H1 (cell line): ENCODE measurements around the gene KLHL21. TPM values are rescaled to one million over a fixed set of nuclear protein-coding genes. Genes with fewer than 3 reads are reported as not detected.

Source experiments
- CTCF ChIA-PET: fragments of 300-600 bp; sonication (Branson Sonifier 250); formaldehyde crosslinking; loops from one replicate; lab custom pipeline; 2021; ENCODE audit not compliant: partially characterized antibody; lab: Charles Lee
- POLR2A ChIA-PET: fragments of 300-600 bp; sonication (Branson Sonifier 250); formaldehyde crosslinking; loops from one replicate; lab custom pipeline; 2021; ENCODE audit warnings: inconsistent platforms; ENCODE audit not compliant: partially characterized antibody; lab: Charles Lee
- DNase-seq, 2 experiments: peaks; one replicate each; pipeline versions ENCODE4 v3.0.0 to v3.0.0-alpha.2; 2010 to 2022; ENCODE audit warnings: low spot score in 2 of 2, low read depth in 1 of 2, mixed read lengths in 1 of 2
- FAIRE-seq: peaks from 2 replicates; lab custom pipeline; 2011; peaks lifted over from hg19 to GRCh38; lab: Jason Lieb, UNC
- H2AFZ ChIP-seq: 2 replicates; pipeline ENCODE4 v1.8.1; 2012; ENCODE audit warnings: low read length, inconsistent platforms
- H2AK5ac ChIP-seq: 2 replicates; pipeline ENCODE4 v1.6.1; 2013; ENCODE audit warnings: low read depth, low read length
- H2BK120ac ChIP-seq: replicated peaks from 2 replicates; pipeline ENCODE3; 2013; ENCODE audit warnings: low read depth, low read length, inconsistent platforms
- H2BK12ac ChIP-seq: 2 replicates; pipeline ENCODE4 v1.6.1; 2013; ENCODE audit warnings: low read depth, low read length
- H2BK15ac ChIP-seq: 2 replicates; pipeline ENCODE4 v1.6.1; 2013; ENCODE audit warnings: low read length
- H2BK20ac ChIP-seq: 2 replicates; pipeline ENCODE4 v1.6.1; 2013; ENCODE audit warnings: low read length
- H2BK5ac ChIP-seq: 2 replicates; pipeline ENCODE4 v1.6.1; 2013; ENCODE audit warnings: low read depth, low read length
- H3K14ac ChIP-seq: 2 replicates; pipeline ENCODE4 v1.6.1; 2013; ENCODE audit warnings: inconsistent platforms; ENCODE audit not compliant: insufficient read length
- H3K18ac ChIP-seq: 2 replicates; pipeline ENCODE4 v1.6.1; 2013; ENCODE audit warnings: low read length; ENCODE audit errors: extremely low read depth
- H3K23ac ChIP-seq: 2 replicates; pipeline ENCODE4 v1.6.1; 2013; ENCODE audit warnings: inconsistent platforms; ENCODE audit not compliant: insufficient read length
- H3K23me2 ChIP-seq: 2 replicates; pipeline ENCODE4 v1.6.1; 2013; ENCODE audit warnings: low read depth, low read length
- H3K27ac ChIP-seq: 2 replicates; pipeline ENCODE4 v1.6.1; 2011; ENCODE audit warnings: low read depth, low read length, inconsistent platforms
- H3K27me3 ChIP-seq, 4 experiments: replicated peaks in 1 of 4; 1 replicate in 1 of 4; 2 replicates in 3 of 4; pipeline versions ENCODE4 v1.6.1 to v1.8.1; 2011 to 2013; ENCODE audit warnings: low read length in 3 of 4, mild to moderate bottlenecking in 3 of 4, inconsistent platforms in 2 of 4, mixed read lengths in 2 of 4, moderate library complexity in 1 of 4; ENCODE audit not compliant: control insufficient read depth in 3 of 4, insufficient read depth in 3 of 4; ENCODE audit errors: extremely low read depth in 1 of 4
- H3K36me3 ChIP-seq, 4 experiments: 2 replicates each; pipeline versions ENCODE4 v1.6.1 to v1.8.1; 2011 to 2013; ENCODE audit warnings: mild to moderate bottlenecking in 4 of 4, low read length in 3 of 4, moderate library complexity in 2 of 4, control low read depth in 1 of 4, inconsistent platforms in 1 of 4; ENCODE audit not compliant: insufficient read depth in 4 of 4, control insufficient read depth in 2 of 4
- H3K4ac ChIP-seq: replicated peaks from 2 replicates; pipeline ENCODE3; 2013; ENCODE audit warnings: low read length, low read depth, mixed read lengths, inconsistent platforms; ENCODE audit not compliant: insufficient read length
- H3K4me1 ChIP-seq, 4 experiments: replicated peaks in 1 of 4; 1 replicate in 1 of 4; 2 replicates in 3 of 4; pipeline versions ENCODE4 v1.6.1 to v1.8.1; 2011 to 2013; ENCODE audit warnings: low read length in 3 of 4, inconsistent platforms in 2 of 4, mixed read lengths in 1 of 4; ENCODE audit not compliant: insufficient read depth in 4 of 4, control insufficient read depth in 3 of 4
- H3K4me2 ChIP-seq, 2 experiments: 2 replicates each; pipeline versions ENCODE4 v1.6.1 to v1.8.1; 2011 to 2013; ENCODE audit warnings: low read depth in 2 of 2, low read length in 2 of 2, control low read depth in 1 of 2, inconsistent platforms in 1 of 2, mild to moderate bottlenecking in 1 of 2; ENCODE audit not compliant: insufficient read depth in 1 of 2
- H3K4me3 ChIP-seq, 4 experiments: fragments of 200-600, 300-600 bp in 1 of 4; sonication (generic), shearing (Covaris generic), sonication (Bioruptor Twin) in 1 of 4; 2 replicates each; pipeline versions ENCODE4 v1.5.1 to v1.8.1; 2011 to 2016; ENCODE audit warnings: low read length in 4 of 4, low read depth in 3 of 4, control low read depth in 2 of 4, inconsistent platforms in 2 of 4, mild to moderate bottlenecking in 2 of 4, mixed read lengths in 1 of 4, moderate library complexity in 1 of 4; ENCODE audit not compliant: insufficient read depth in 2 of 4; ENCODE audit errors: extremely low read depth in 1 of 4
- H3K56ac ChIP-seq: replicated peaks from 2 replicates; pipeline ENCODE3; 2013; ENCODE audit warnings: low read depth, mild to moderate bottlenecking, mixed read lengths, low read length, inconsistent platforms; ENCODE audit not compliant: insufficient read length
- H3K79me1 ChIP-seq: 2 replicates; pipeline ENCODE4 v1.6.1; 2013; ENCODE audit warnings: low read depth, low read length, control low read depth
- H3K79me2 ChIP-seq, 2 experiments: 2 replicates each; pipeline versions ENCODE4 v1.6.1 to v1.8.1; 2012 to 2013; ENCODE audit warnings: low read length in 2 of 2, mild to moderate bottlenecking in 2 of 2, inconsistent platforms in 1 of 2; ENCODE audit not compliant: insufficient read depth in 2 of 2, control insufficient read depth in 1 of 2
- H3K9ac ChIP-seq, 4 experiments: replicated peaks in 1 of 4; 1 replicate in 1 of 4; 2 replicates in 3 of 4; pipeline versions ENCODE4 v1.6.1 to v1.8.1; 2011 to 2013; ENCODE audit warnings: low read depth in 3 of 4, low read length in 3 of 4, control low read depth in 2 of 4, mild to moderate bottlenecking in 2 of 4, moderate library complexity in 2 of 4, inconsistent platforms in 1 of 4; ENCODE audit errors: extremely low read depth in 1 of 4
- H3K9me3 ChIP-seq, 2 experiments: 2 replicates each; pipeline versions ENCODE4 v1.6.1 to v1.8.1; 2012 to 2013; ENCODE audit warnings: mild to moderate bottlenecking in 2 of 2, moderate library complexity in 2 of 2, control low read depth in 1 of 2, inconsistent platforms in 1 of 2, low read depth in 1 of 2, low read length in 1 of 2, mixed read lengths in 1 of 2; ENCODE audit not compliant: insufficient read depth in 2 of 2
- H4K20me1 ChIP-seq, 2 experiments: replicated peaks in 1 of 2; 2 replicates each; pipeline versions ENCODE3 to v1.8.1; 2011 to 2013; ENCODE audit warnings: inconsistent platforms in 2 of 2, low read length in 2 of 2, mild to moderate bottlenecking in 1 of 2; ENCODE audit not compliant: insufficient read depth in 2 of 2, control insufficient read depth in 1 of 2
- H4K5ac ChIP-seq: 2 replicates; pipeline ENCODE4 v1.6.1; 2013; ENCODE audit warnings: low read length, low read depth, mixed read lengths, inconsistent platforms; ENCODE audit not compliant: insufficient read length
- H4K8ac ChIP-seq: 2 replicates; pipeline ENCODE4 v1.8.0; 2013; ENCODE audit warnings: mild to moderate bottlenecking, moderate library complexity, low read length, inconsistent platforms; ENCODE audit not compliant: insufficient read depth; ENCODE audit errors: extremely low read depth
- H4K91ac ChIP-seq: replicated peaks from 2 replicates; pipeline ENCODE3; 2013; ENCODE audit warnings: low read length, mixed read lengths, inconsistent platforms; ENCODE audit not compliant: insufficient read length
- ASH2L ChIP-seq: fragments of 200-600, 300-600 bp; sonication (generic); IDR thresholded peaks from one replicate; pipeline ENCODE4 v1.7.1; 2017; ENCODE audit warnings: low read length
- CHD1 ChIP-seq: IDR thresholded peaks from 2 replicates; pipeline ENCODE4 v1.6.1; 2012; ENCODE audit warnings: low read depth, low read length, improper control_type of control experiment
- CTCF ChIP-seq, 3 experiments: IDR thresholded peaks; 1 replicate in 2 of 3; 2 replicates in 1 of 3; pipeline versions ENCODE4 v1.5.1 to v1.6.1; 2011; ENCODE audit warnings: low read length in 3 of 3, mild to moderate bottlenecking in 3 of 3, inconsistent platforms in 2 of 3, low read depth in 1 of 3, moderate library complexity in 1 of 3; ENCODE audit not compliant: insufficient read depth in 1 of 3; ENCODE audit errors: control extremely low read depth in 1 of 3
- KDM1A ChIP-seq: fragments of 200-600, 300-600 bp; sonication (generic); IDR thresholded peaks from 2 replicates; pipeline ENCODE4 v1.7.1; 2016; ENCODE audit warnings: mild to moderate bottlenecking, low read length, borderline replicate concordance
- KDM5A ChIP-seq: fragments of 200-600 bp; IDR thresholded peaks from 2 replicates; pipeline ENCODE4 v1.7.1; 2012; ENCODE audit warnings: mild to moderate bottlenecking, low read length, inconsistent platforms, mixed read lengths
- MAX ChIP-seq: IDR thresholded peaks from 2 replicates; pipeline ENCODE4 v1.6.1; 2012; ENCODE audit warnings: inconsistent platforms
- NRF1 ChIP-seq: IDR thresholded peaks from 2 replicates; pipeline ENCODE4 v1.6.1; 2011; ENCODE audit warnings: mild to moderate bottlenecking, low read depth, low read length, improper control_type of control experiment
- PHF8 ChIP-seq: fragments of 200-600 bp; sonication (generic); conservative IDR thresholded peaks from 2 replicates; pipeline ENCODE4 v1.7.1; 2012; ENCODE audit warnings: low read depth, mild to moderate bottlenecking, inconsistent platforms, low read length, moderate library complexity
- POLR2A ChIP-seq, 2 experiments: IDR thresholded peaks; 1 replicate in 1 of 2; 2 replicates in 1 of 2; pipeline ENCODE4 v1.6.1; 2011; ENCODE audit warnings: low read depth in 2 of 2, low read length in 2 of 2, mild to moderate bottlenecking in 2 of 2; ENCODE audit errors: control extremely low read depth in 1 of 2
- RFX5 ChIP-seq: IDR thresholded peaks from 2 replicates; pipeline ENCODE4 v1.6.1; 2011; ENCODE audit warnings: low read depth, low read length, improper control_type of control experiment, borderline replicate concordance
- TAF7 ChIP-seq: optimal IDR thresholded peaks from 2 replicates; pipeline ENCODE3; 2011; ENCODE audit warnings: low read depth, mild to moderate bottlenecking, inconsistent platforms, low read length, moderate library complexity, borderline replicate concordance
- WGBS, 2 experiments: shearing (Covaris generic) in 1 of 2; methylation state at CpG; one replicate each; pipeline versions ENCODE4 v1.1.6 to v1.1.7; 2013 to 2015; ENCODE audit warnings: low lambda C conversion rate in 2 of 2, mixed read lengths in 2 of 2, inconsistent platforms in 1 of 2, low coverage in 1 of 2, missing lambda C conversion rate in 1 of 2; ENCODE audit not compliant: insufficient replicate concordance in 2 of 2, insufficient coverage in 1 of 2, insufficient read length in 1 of 2; ENCODE audit errors: extremely low coverage in 1 of 2, missing lambda C conversion rate in 1 of 2; 5-methylcytosine and 5-hydroxymethylcytosine counted together
- polyA plus RNA-seq, 7 experiments: library from polyadenylated mRNA; depleted of rRNA in 3 of 7; stranded (reverse) in 5 of 7; unstranded in 2 of 7; fragments of >200 nt in 5 of 7; fragments of 200-250 nt in 2 of 7; gene quantifications; 1 replicate in 5 of 7; 2 replicates in 1 of 7; 4 replicates in 1 of 7; pipeline versions ENCODE4 v1.2.1 to v1.2.3, GENCODE V29; 2011 to 2013; ENCODE audit warnings: missing spikeins in 2 of 7, mixed read lengths in 2 of 7
- total RNA-seq: library from RNA; stranded (reverse); fragmentation: NEBNext Ultra II Directional; extraction: Animal tissue kit (Norgen Biotek cat#: 25700); gene quantifications from 2 replicates; pipeline ENCODE4 v1.2.1, GENCODE V29; 2021

The KLHL21 gene
- total and polyA plus RNA-seq, 2 of the 8 experiments (the other 6 are each of a cell fraction or from before 2014, with no cell fraction given), result 11.9 to 22.3 TPM

- peaks cover 0 to 5% of the 10 kb centered on the region in 2 experiments for H4K20me1 ChIP-seq
- no peak for FAIRE-seq
- peaks cover 20 to 68% (median 46%) of the 10 kb centered on the region in 4 experiments; a peak in 7 of 8 replicates for H3K36me3 ChIP-seq
- no peak overlapping the region for H3K18ac ChIP-seq
- no peak overlapping the region for H2BK5ac ChIP-seq
- no peak overlapping the region for H3K27ac ChIP-seq
- no peak overlapping the region for H2BK15ac ChIP-seq
- no peak overlapping the region for H4K5ac ChIP-seq
- no peaks in the 10 kb centered on the region for H3K79me2 ChIP-seq
- H2BK120ac ChIP-seq, result no peak overlapping the region
- WGBS, 2 experiments, result 98% methylated on average over 3 of the region's 3 CpGs; no CpG with 5 or more reads in 1 of the 2 experiments
- DNase-seq, result no peak
- H4K91ac ChIP-seq, result no peak overlapping the region
- H3K27me3 ChIP-seq, result no peaks in the 10 kb centered on the region
- H3K23ac ChIP-seq, result no peak overlapping the region
- H3K4me1 ChIP-seq, result no peaks in the 10 kb centered on the region
- no peaks in the 10 kb centered on the region for H3K23me2 ChIP-seq
- H3K4me2 ChIP-seq, result no peak overlapping the region
- no peak overlapping the region for H3K56ac ChIP-seq
- H3K9me3 ChIP-seq, result no peaks in the 10 kb centered on the region
- H2BK20ac ChIP-seq, result no peak overlapping the region
- no peak overlapping the region for H4K8ac ChIP-seq
- no peak overlapping the region for H2AK5ac ChIP-seq
- ChIA-PET POLR2A (interaction anchor here (1.2 kb wide), 1 partner anchor 9 kb away, joined by 4 read pairs; no protein-coding TSS in a partner anchor), CTCF (no interaction called here)
- no peak overlapping the region for H3K4ac ChIP-seq
- H3K14ac ChIP-seq, result no peak overlapping the region
- no peak overlapping the region for H2BK12ac ChIP-seq
- no peaks in the 10 kb centered on the region for H3K79me1 ChIP-seq
- H2AFZ ChIP-seq, result no peak overlapping the region
- no peak overlapping the region for H3K4me3 ChIP-seq
- H3K9ac ChIP-seq, result no peak overlapping the region
- no peak for TF ChIP-seq RFX5
- TF ChIP-seq TAF7, result no peak
- no peak for TF ChIP-seq NRF1
- no peak for TF ChIP-seq KDM5A
- no peak for TF ChIP-seq ASH2L
- TF ChIP-seq KDM1A, result no peak
- TF ChIP-seq CTCF (IDR thresholded peaks at IDR 0.05; ENCODE audit: control extremely low read depth in 1 of 3, insufficient read depth in 1 of 3, low read depth in 1 of 3, low read length in 3 of 3), result no peak
- no peak for TF ChIP-seq CHD1
- no peak for TF ChIP-seq MAX
- no peak for TF ChIP-seq POLR2A (IDR thresholded peaks at IDR 0.05; ENCODE audit: control extremely low read depth in 1 of 2, low read depth in 2 of 2, low read length in 2 of 2)
- no peak for TF ChIP-seq PHF8
Measured at GRCh38 chr1:6544831-6545230, 57.8 kb downstream of the KLHL21 start.
